Measurements from ENCODE around the gene NID2.

DNA sequence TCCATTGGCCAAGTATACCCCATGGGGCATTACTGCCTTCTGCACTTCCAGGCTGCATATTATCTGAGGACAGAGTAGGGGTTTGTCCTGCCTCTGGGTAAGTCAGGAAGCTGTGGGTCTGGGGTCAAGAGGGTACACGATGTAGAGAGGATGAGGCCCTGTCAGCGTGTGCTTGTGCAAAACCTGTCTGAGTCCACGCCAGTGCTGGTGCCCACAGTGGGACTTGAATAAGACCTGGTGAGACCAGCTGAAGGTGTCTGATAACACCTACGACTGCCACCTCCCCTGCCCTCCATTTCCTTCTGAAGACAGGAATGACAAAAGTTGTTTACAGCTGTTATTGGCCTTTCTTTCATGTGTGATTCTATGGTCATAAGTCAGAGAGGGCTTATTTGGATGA is 22.1 kb upstream of the NID2 start:
- TF ChIP-seq, protein P1, sequence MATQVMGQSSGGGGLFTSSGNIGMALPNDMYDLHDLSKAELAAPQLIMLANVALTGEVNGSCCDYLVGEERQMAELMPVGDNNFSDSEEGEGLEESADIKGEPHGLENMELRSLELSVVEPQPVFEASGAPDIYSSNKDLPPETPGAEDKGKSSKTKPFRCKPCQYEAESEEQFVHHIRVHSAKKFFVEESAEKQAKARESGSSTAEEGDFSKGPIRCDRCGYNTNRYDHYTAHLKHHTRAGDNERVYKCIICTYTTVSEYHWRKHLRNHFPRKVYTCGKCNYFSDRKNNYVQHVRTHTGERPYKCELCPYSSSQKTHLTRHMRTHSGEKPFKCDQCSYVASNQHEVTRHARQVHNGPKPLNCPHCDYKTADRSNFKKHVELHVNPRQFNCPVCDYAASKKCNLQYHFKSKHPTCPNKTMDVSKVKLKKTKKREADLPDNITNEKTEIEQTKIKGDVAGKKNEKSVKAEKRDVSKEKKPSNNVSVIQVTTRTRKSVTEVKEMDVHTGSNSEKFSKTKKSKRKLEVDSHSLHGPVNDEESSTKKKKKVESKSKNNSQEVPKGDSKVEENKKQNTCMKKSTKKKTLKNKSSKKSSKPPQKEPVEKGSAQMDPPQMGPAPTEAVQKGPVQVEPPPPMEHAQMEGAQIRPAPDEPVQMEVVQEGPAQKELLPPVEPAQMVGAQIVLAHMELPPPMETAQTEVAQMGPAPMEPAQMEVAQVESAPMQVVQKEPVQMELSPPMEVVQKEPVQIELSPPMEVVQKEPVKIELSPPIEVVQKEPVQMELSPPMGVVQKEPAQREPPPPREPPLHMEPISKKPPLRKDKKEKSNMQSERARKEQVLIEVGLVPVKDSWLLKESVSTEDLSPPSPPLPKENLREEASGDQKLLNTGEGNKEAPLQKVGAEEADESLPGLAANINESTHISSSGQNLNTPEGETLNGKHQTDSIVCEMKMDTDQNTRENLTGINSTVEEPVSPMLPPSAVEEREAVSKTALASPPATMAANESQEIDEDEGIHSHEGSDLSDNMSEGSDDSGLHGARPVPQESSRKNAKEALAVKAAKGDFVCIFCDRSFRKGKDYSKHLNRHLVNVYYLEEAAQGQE (IDR thresholded peaks at IDR 0.05) = no peak
- TF ChIP-seq, protein P2, sequence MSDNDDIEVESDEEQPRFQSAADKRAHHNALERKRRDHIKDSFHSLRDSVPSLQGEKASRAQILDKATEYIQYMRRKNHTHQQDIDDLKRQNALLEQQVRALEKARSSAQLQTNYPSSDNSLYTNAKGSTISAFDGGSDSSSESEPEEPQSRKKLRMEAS (IDR thresholded peaks at IDR 0.05) = no peak
- TF ChIP-seq, protein P3, sequence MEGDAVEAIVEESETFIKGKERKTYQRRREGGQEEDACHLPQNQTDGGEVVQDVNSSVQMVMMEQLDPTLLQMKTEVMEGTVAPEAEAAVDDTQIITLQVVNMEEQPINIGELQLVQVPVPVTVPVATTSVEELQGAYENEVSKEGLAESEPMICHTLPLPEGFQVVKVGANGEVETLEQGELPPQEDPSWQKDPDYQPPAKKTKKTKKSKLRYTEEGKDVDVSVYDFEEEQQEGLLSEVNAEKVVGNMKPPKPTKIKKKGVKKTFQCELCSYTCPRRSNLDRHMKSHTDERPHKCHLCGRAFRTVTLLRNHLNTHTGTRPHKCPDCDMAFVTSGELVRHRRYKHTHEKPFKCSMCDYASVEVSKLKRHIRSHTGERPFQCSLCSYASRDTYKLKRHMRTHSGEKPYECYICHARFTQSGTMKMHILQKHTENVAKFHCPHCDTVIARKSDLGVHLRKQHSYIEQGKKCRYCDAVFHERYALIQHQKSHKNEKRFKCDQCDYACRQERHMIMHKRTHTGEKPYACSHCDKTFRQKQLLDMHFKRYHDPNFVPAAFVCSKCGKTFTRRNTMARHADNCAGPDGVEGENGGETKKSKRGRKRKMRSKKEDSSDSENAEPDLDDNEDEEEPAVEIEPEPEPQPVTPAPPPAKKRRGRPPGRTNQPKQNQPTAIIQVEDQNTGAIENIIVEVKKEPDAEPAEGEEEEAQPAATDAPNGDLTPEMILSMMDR (IDR thresholded peaks at IDR 0.05; ENCODE audit: low read depth, low read length, missing input control) = no peak
- TF ChIP-seq SP1 (IDR thresholded peaks at IDR 0.05) (no peak), RAD21 (IDR thresholded peaks at IDR 0.05) (no peak), HNF4A (conservative IDR thresholded peaks at IDR 0.05) (no peak), EGR1 (IDR thresholded peaks at IDR 0.05; ENCODE audit: low read depth in 2 of 2) (no peak), TAF1 (conservative IDR thresholded peaks at IDR 0.05) (no peak), GABPA (IDR thresholded peaks at IDR 0.05 in 1 of 2, conservative IDR thresholded peaks at IDR 0.05 in 1 of 2) (no peak)
- TF ChIP-seq, protein P4, sequence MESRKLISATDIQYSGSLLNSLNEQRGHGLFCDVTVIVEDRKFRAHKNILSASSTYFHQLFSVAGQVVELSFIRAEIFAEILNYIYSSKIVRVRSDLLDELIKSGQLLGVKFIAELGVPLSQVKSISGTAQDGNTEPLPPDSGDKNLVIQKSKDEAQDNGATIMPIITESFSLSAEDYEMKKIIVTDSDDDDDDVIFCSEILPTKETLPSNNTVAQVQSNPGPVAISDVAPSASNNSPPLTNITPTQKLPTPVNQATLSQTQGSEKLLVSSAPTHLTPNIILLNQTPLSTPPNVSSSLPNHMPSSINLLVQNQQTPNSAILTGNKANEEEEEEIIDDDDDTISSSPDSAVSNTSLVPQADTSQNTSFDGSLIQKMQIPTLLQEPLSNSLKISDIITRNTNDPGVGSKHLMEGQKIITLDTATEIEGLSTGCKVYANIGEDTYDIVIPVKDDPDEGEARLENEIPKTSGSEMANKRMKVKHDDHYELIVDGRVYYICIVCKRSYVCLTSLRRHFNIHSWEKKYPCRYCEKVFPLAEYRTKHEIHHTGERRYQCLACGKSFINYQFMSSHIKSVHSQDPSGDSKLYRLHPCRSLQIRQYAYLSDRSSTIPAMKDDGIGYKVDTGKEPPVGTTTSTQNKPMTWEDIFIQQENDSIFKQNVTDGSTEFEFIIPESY (IDR thresholded peaks at IDR 0.05) = no peak

Measured in liver (tissue), 3 donors.